Keratinocyte (primary cell): ENCODE data around the gene BICD2. TPM values are rescaled to one million over a fixed set of nuclear protein-coding genes. Genes with fewer than 3 reads are reported as not detected.

Experiments
- DNase-seq: peaks from one replicate; pipeline ENCODE4 v3.0.0-alpha.2; 2011; ENCODE audit warnings: low read depth, missing footprints, low spot score
- FAIRE-seq: peaks from 2 replicates; lab custom pipeline; 2011; peaks lifted over from hg19 to GRCh38; lab: Jason Lieb, UNC
- H2AFZ ChIP-seq: 2 replicates; pipeline ENCODE4 v1.6.0; 2012; ENCODE audit warnings: low read length, control low read depth, inconsistent platforms; ENCODE audit not compliant: control insufficient read depth
- H3K27ac ChIP-seq: 2 replicates; pipeline ENCODE4 v1.5.1; 2011; ENCODE audit warnings: low read length; ENCODE audit not compliant: control insufficient read depth, insufficient read depth
- H3K27me3 ChIP-seq: 3 replicates; pipeline ENCODE4 v1.6.0; 2011; ENCODE audit warnings: low read length; ENCODE audit not compliant: control insufficient read depth, insufficient read depth; ENCODE audit errors: extremely low read depth
- H3K36me3 ChIP-seq, 2 experiments: 2 replicates in 1 of 2; 3 replicates in 1 of 2; pipeline ENCODE4 v1.5.1; 2011; ENCODE audit warnings: low read length in 2 of 2, mild to moderate bottlenecking in 1 of 2; ENCODE audit not compliant: control insufficient read depth in 2 of 2, insufficient read depth in 2 of 2; ENCODE audit errors: extremely low read depth in 1 of 2
- H3K4me1 ChIP-seq: 3 replicates; pipeline ENCODE4 v1.5.1; 2011; ENCODE audit warnings: low read length; ENCODE audit not compliant: control insufficient read depth, insufficient read depth; ENCODE audit errors: extremely low read depth
- H3K4me2 ChIP-seq: 3 replicates; pipeline ENCODE4 v1.6.0; 2011; ENCODE audit warnings: low read depth, low read length; ENCODE audit not compliant: control insufficient read depth, insufficient read depth; ENCODE audit errors: extremely low read depth
- H3K4me3 ChIP-seq, 3 experiments: fragments of 200-600 bp in 1 of 3; sonication (generic) in 1 of 3; 2 replicates in 2 of 3; 3 replicates in 1 of 3; pipeline ENCODE4 v1.5.1; 2011 to 2016; ENCODE audit warnings: low read length in 3 of 3, mild to moderate bottlenecking in 3 of 3, control low read depth in 2 of 3, inconsistent platforms in 1 of 3, low read depth in 1 of 3, mixed read lengths in 1 of 3, mixed run types in 1 of 3, moderate library complexity in 1 of 3; ENCODE audit not compliant: control insufficient read depth in 2 of 3, insufficient read depth in 2 of 3; ENCODE audit errors: extremely low read depth in 1 of 3
- H3K79me2 ChIP-seq: 2 replicates; pipeline ENCODE4 v1.6.0; 2012; ENCODE audit warnings: low read length; ENCODE audit not compliant: control insufficient read depth, insufficient read depth
- H3K9ac ChIP-seq: 3 replicates; pipeline ENCODE4 v1.6.0; 2011; ENCODE audit warnings: low read length; ENCODE audit not compliant: control insufficient read depth, insufficient read depth; ENCODE audit errors: extremely low read depth
- H3K9me1 ChIP-seq: 3 replicates; pipeline ENCODE4 v1.6.0; 2011; ENCODE audit warnings: low read length; ENCODE audit not compliant: control insufficient read depth, insufficient read depth; ENCODE audit errors: extremely low read depth
- H3K9me3 ChIP-seq: 2 replicates; pipeline ENCODE4 v1.5.1; 2012; ENCODE audit warnings: low read depth, low read length; ENCODE audit not compliant: control insufficient read depth
- H4K20me1 ChIP-seq: 3 replicates; pipeline ENCODE4 v1.6.0; 2011; ENCODE audit warnings: low read length; ENCODE audit not compliant: control insufficient read depth, insufficient read depth; ENCODE audit errors: extremely low read depth
- EZH2 ChIP-seq: IDR thresholded peaks from one replicate; pipeline ENCODE4 v1.6.1; 2012; ENCODE audit warnings: inconsistent platforms, mild to moderate bottlenecking, low read length, moderate library complexity
- dilution Hi-C: fragments of 300-500 bp; cut with MboI; formaldehyde crosslinking; loops from one replicate; pipeline ENCODE4 v1.7.0; 2020; ENCODE audit warnings: low sequenced_read_pairs; ENCODE audit not compliant: extremely low pct_ligation_motif_present
- polyA plus RNA-seq, 5 experiments: library from polyadenylated mRNA; depleted of rRNA in 3 of 5; stranded (reverse) in 3 of 5; stranded (forward) in 1 of 5; unstranded in 1 of 5; fragments of >200 nt; gene quantifications; 1 replicate in 1 of 5; 2 replicates in 3 of 5; 3 replicates in 1 of 5; pipeline versions ENCODE4 v1.2.1 to v1.2.3, GENCODE V29; 2011 to 2012; ENCODE audit warnings: missing spikeins in 2 of 5, low read depth in 1 of 5, low replicate concordance in 1 of 5
- TF ChIP-seq, protein P1 (sequence below), 3 experiments: IDR thresholded peaks in 1 of 3; conservative IDR thresholded peaks in 1 of 3; optimal IDR thresholded peaks in 1 of 3; 2 replicates in 2 of 3; 3 replicates in 1 of 3; pipeline versions ENCODE3 to v1.5.1; 2011; ENCODE audit warnings: low read length in 3 of 3, mild to moderate bottlenecking in 3 of 3, moderate library complexity in 2 of 3, control low read depth in 1 of 3, inconsistent platforms in 1 of 3; ENCODE audit not compliant: insufficient read depth in 2 of 3; ENCODE audit errors: extremely low read depth in 1 of 3

BICD2 gene
- polyA plus RNA-seq, 1 donor (not counting 4 experiments of a cell fraction or from before 2014, with no cell fraction given), result 41.9 TPM

DNA sequence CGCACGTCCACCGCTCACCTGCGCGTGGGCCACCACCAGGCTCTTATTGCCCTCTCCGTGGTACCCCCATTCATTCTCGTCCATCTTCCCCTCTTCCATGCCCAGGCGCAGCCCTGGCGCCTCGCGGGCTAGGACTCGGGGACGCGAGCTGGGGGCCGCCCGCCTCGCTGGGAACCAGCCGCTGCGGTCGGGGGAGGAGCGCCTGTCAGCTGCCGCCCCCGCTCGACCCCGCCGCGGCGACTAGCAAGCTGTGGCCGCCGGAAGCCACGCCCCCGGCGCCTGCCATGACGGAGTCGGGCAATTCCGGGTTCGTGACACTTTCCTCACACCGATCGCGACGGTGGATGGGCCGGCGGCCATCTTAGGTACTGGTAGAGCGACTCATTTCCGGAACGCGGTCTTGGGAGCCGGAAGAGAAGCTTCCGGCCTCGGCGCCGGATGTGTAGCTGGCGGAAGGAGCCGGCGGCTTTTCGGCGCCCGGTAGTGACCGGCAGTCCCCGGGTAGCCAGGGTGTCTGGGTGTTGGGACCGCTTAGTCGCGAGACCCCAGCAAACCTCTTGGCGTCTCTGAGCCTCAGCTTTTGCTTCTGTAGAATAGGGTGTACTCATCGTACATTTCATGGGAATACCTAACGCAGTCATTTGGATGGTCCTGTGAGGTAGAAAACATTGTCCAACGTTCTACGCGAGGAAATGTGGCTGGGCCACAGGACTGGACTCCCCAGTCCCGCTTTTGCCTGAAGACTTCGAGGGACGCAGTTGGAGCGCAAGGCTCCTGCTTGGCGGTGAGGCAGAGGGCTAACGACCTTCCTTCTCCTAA is 94.5 kb downstream of the BICD2 start, which contains the start of gene IPPK:
Gene IPPK (minus strand): TSS at position 242 of the 819 bp plus-strand sequence. CDS start 143 bp downstream, at position 99.
- H3K4me1 ChIP-seq, result peaks cover 20% of the 10 kb centered on the region
- dilution Hi-C loops, result no loop called here
- no peaks in the 10 kb centered on the region for H4K20me1 ChIP-seq
- peak within 1 kb of the TSS; percentile 64 for H2AFZ ChIP-seq
- peaks cover 12 to 16% of the 10 kb centered on the region in 2 experiments for H3K36me3 ChIP-seq
- H3K4me2 ChIP-seq, result peak within 1 kb of the TSS; percentile 79
- peak within 1 kb of the TSS; percentile 81 to 99 (median 83) for H3K4me3 ChIP-seq
- no peaks in the 10 kb centered on the region for H3K27me3 ChIP-seq
- no peak for FAIRE-seq
- peak; percentile 92 for DNase-seq
- H3K9me3 ChIP-seq, result no peaks in the 10 kb centered on the region
- TF ChIP-seq EZH2, result no peak
- TF ChIP-seq, protein P1, sequence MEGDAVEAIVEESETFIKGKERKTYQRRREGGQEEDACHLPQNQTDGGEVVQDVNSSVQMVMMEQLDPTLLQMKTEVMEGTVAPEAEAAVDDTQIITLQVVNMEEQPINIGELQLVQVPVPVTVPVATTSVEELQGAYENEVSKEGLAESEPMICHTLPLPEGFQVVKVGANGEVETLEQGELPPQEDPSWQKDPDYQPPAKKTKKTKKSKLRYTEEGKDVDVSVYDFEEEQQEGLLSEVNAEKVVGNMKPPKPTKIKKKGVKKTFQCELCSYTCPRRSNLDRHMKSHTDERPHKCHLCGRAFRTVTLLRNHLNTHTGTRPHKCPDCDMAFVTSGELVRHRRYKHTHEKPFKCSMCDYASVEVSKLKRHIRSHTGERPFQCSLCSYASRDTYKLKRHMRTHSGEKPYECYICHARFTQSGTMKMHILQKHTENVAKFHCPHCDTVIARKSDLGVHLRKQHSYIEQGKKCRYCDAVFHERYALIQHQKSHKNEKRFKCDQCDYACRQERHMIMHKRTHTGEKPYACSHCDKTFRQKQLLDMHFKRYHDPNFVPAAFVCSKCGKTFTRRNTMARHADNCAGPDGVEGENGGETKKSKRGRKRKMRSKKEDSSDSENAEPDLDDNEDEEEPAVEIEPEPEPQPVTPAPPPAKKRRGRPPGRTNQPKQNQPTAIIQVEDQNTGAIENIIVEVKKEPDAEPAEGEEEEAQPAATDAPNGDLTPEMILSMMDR (optimal IDR thresholded peaks at IDR 0.05 in 1 of 3, IDR thresholded peaks at IDR 0.05 in 1 of 3, conservative IDR thresholded peaks at IDR 0.05 in 1 of 3; ENCODE audit: extremely low read depth in 1 of 3, insufficient read depth in 2 of 3, low read length in 3 of 3), result no peak
- peak within 1 kb of the TSS; percentile 99 for H3K9ac ChIP-seq
- peaks cover 49% of the 10 kb centered on the region for H3K79me2 ChIP-seq
- peak within 1 kb of the TSS; percentile 99 for H3K27ac ChIP-seq
- no peaks in the 10 kb centered on the region for H3K9me1 ChIP-seq

DNA sequence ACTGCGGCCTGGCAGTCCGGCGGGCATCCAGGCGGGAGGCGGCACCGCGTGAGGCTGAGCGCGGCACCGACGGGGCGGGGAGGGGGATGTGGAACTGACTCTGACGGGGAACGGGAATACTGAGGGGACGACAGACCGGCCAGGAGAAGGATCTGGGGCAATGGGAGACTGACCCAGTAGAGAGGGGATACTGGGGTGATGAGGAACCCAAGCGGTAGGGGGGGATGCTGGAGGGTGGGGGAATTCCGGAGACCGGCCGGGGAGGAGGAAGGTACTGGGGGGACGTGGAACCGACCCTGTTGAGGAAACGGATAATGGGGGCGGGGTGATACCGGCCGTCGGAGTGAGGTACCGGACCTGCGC is 95.1 kb downstream of the BICD2 start:
- no peaks in the 10 kb centered on the region for H4K20me1 ChIP-seq
- peak overlapping the region; percentile 81 to 99 (median 83) for H3K4me3 ChIP-seq
- FAIRE-seq, result no peak
- peak overlapping the region; percentile 10 for H2AFZ ChIP-seq
- no peaks in the 10 kb centered on the region for H3K9me1 ChIP-seq
- peaks cover 20% of the 10 kb centered on the region for H3K4me1 ChIP-seq
- H3K36me3 ChIP-seq, result peaks cover 12 to 20% of the 10 kb centered on the region in 2 experiments
- TF ChIP-seq EZH2, result no peak
- TF ChIP-seq, protein P1 (optimal IDR thresholded peaks at IDR 0.05 in 1 of 3, IDR thresholded peaks at IDR 0.05 in 1 of 3, conservative IDR thresholded peaks at IDR 0.05 in 1 of 3; ENCODE audit: extremely low read depth in 1 of 3, insufficient read depth in 2 of 3, low read length in 3 of 3), result no peak
- H3K79me2 ChIP-seq, result peaks cover 55% of the 10 kb centered on the region
- peak overlapping the region; percentile 99 for H3K9ac ChIP-seq
- H3K27me3 ChIP-seq, result no peaks in the 10 kb centered on the region
- no peak for DNase-seq
- peak overlapping the region; percentile 99 for H3K27ac ChIP-seq
- peak overlapping the region; percentile 79 for H3K4me2 ChIP-seq
- dilution Hi-C loops, result no loop called here
- H3K9me3 ChIP-seq, result no peaks in the 10 kb centered on the region
